ENCODE data around the gene KCNK13. TPM values are rescaled to one million over a fixed set of nuclear protein-coding genes. Genes with fewer than 3 reads are reported as not detected.
"Not testable (repeated sequence)": the region's sequence is repeated elsewhere in the genome, so short reads cannot be mapped to it uniquely, and the experiment has no call there.

KCNK13 gene
- total RNA-seq (2014; rRNA removed; shearing (Covaris generic)) = 0.05 and 0.25 TPM in 2 replicates

- no peak for DNase-seq (ENCODE audit: low read depth)
These were observed at the start of gene KCNK13 for GRCh38 chr14:90061685-90062126. TSS of gene KCNK13 (plus strand) at chr14:90061994. CDS start at chr14:90062206, 212 bp downstream.

GRCh38 chr14:90017371-90017770, 44.4 kb upstream of the KCNK13 start:
- DNase-seq (ENCODE audit: low read depth) = no peak

- DNase-seq (ENCODE audit: low read depth) = no peak
These were observed 41.8 kb upstream of the KCNK13 start for GRCh38 chr14:90019824-90020523.

GRCh38 chr14:90023176-90023896, 38.5 kb upstream of the KCNK13 start:
- peak; percentile 9 for DNase-seq (ENCODE audit: low read depth)

- DNase-seq (ENCODE audit: low read depth) = no peak
These were observed 36.9 kb upstream of the KCNK13 start for GRCh38 chr14:90024910-90025309.

GRCh38 chr14:90026608-90027007, 35.2 kb upstream of the KCNK13 start:
- not testable (repeated sequence) for DNase-seq (ENCODE audit: low read depth)

GRCh38 chr14:90027842-90028241, 34.0 kb upstream of the KCNK13 start:
- DNase-seq (ENCODE audit: low read depth) = no peak

- DNase-seq (ENCODE audit: low read depth) = no peak
These were observed 27.6 kb upstream of the KCNK13 start for GRCh38 chr14:90034156-90034555.

GRCh38 chr14:90034835-90035525, 26.8 kb upstream of the KCNK13 start:
- no peak for DNase-seq (ENCODE audit: low read depth)

- no peak for DNase-seq (ENCODE audit: low read depth)
These were observed 22.4 kb upstream of the KCNK13 start for GRCh38 chr14:90039253-90040010.

GRCh38 chr14:90040411-90040810, 21.4 kb upstream of the KCNK13 start:
- no peak for DNase-seq (ENCODE audit: low read depth)

- no peak for DNase-seq (ENCODE audit: low read depth)
These were observed 19.1 kb upstream of the KCNK13 start for GRCh38 chr14:90042496-90043252.

- DNase-seq (ENCODE audit: low read depth) = no peak
These were observed 16.2 kb upstream of the KCNK13 start for GRCh38 chr14:90045616-90046015.

- no peak for DNase-seq (ENCODE audit: low read depth)
These were observed 12.4 kb upstream of the KCNK13 start for GRCh38 chr14:90049390-90049789.

- DNase-seq (ENCODE audit: low read depth) = no peak
These were observed 11.5 kb upstream of the KCNK13 start for GRCh38 chr14:90050271-90050670.

GRCh38 chr14:90053044-90053443, 8.8 kb upstream of the KCNK13 start:
- DNase-seq (ENCODE audit: low read depth) = peak; percentile 26

- DNase-seq (ENCODE audit: low read depth) = no peak
These were observed 7.0 kb upstream of the KCNK13 start for GRCh38 chr14:90054803-90055202.

GRCh38 chr14:90056826-90057225, 5.0 kb upstream of the KCNK13 start:
- no peak for DNase-seq (ENCODE audit: low read depth)

GRCh38 chr14:90058876-90059458, 2.8 kb upstream of the KCNK13 start:
- no peak for DNase-seq (ENCODE audit: low read depth)

GRCh38 chr14:90060312-90060964, 1.4 kb upstream of the KCNK13 start:
- peak; percentile 49 for DNase-seq (ENCODE audit: low read depth)
